Right atrium auricular region (tissue), 2 donors: ENCODE measurements around the gene NEMP2. TPM values are rescaled to one million over a fixed set of nuclear protein-coding genes. Genes with fewer than 3 reads are reported as not detected.

Source experiments
- DNase-seq: peaks from one replicate; pipeline ENCODE4 v3.0.0-alpha.2; 2019; ENCODE audit warnings: low spot score
- H3K27ac ChIP-seq, 2 donors: fragments of 200-600 bp; sonication (generic); 1 replicate in 1 of 2; 2 replicates in 1 of 2; pipeline ENCODE4 v1.5.1; 2016 to 2019
- H3K27me3 ChIP-seq, 2 donors: fragments of 200-600 bp; sonication (generic); one replicate each; pipeline versions ENCODE4 v1.5.1 to v1.6.0; 2017 to 2019
- H3K36me3 ChIP-seq: fragments of 200-600 bp; sonication (generic); one replicate; pipeline ENCODE4 v1.5.1; 2016
- H3K4me1 ChIP-seq, 2 donors: fragments of 200-600 bp; sonication (generic); one replicate each; pipeline versions ENCODE4 v1.5.1 to v1.6.0; 2017 to 2019
- H3K4me3 ChIP-seq, 2 donors: fragments of 200-600 bp; sonication (generic); 1 replicate in 1 of 2; 2 replicates in 1 of 2; pipeline ENCODE4 v1.5.1; 2017 to 2019; ENCODE audit warnings: mild to moderate bottlenecking in 1 of 2, moderate library complexity in 1 of 2
- H3K9me3 ChIP-seq, 2 donors: fragments of 200-600 bp; sonication (generic); one replicate each; pipeline ENCODE4 v1.5.1; 2019
- CTCF ChIP-seq, 2 donors: fragments of 200-600 bp; sonication (generic); IDR thresholded peaks; one replicate each; pipeline ENCODE4 v1.5.1; 2019; ENCODE audit warnings: antibody characterized with exemption in 2 of 2
- total RNA-seq, 2 donors: library from RNA; depleted of rRNA; stranded (reverse); fragments of >200 nt; gene quantifications; one replicate each; pipeline ENCODE4 v1.1.0, GENCODE V29; 2016

Gene NEMP2
- total RNA-seq, 2 donors from 2014 or later, result 2.7 to 3.3 TPM

GRCh38 chr2:190457256-190457655, 77.3 kb downstream of the NEMP2 start:
- peaks cover 0 to 13% of the 10 kb centered on the region in 2 donors for H3K4me1 ChIP-seq
- no peak for DNase-seq
- H3K27ac ChIP-seq, result no peak overlapping the region
- no peak overlapping the region for H3K4me3 ChIP-seq
- no peaks in the 10 kb centered on the region for H3K27me3 ChIP-seq
- H3K36me3 ChIP-seq, result no peaks in the 10 kb centered on the region
- no peaks in the 10 kb centered on the region for H3K9me3 ChIP-seq
- TF ChIP-seq CTCF (IDR thresholded peaks at IDR 0.05), result no peak

- no peaks in the 10 kb centered on the region for H3K27me3 ChIP-seq
- no peaks in the 10 kb centered on the region for H3K9me3 ChIP-seq
- no peak overlapping the region for H3K27ac ChIP-seq
- H3K4me3 ChIP-seq, result no peak overlapping the region
- DNase-seq, result no peak
- no peak for TF ChIP-seq CTCF (IDR thresholded peaks at IDR 0.05)
- no peaks in the 10 kb centered on the region for H3K36me3 ChIP-seq
- H3K4me1 ChIP-seq, result peaks cover 0 to 13% of the 10 kb centered on the region in 2 donors
These were observed 77.7 kb downstream of the NEMP2 start for GRCh38 chr2:190456833-190457232.

GRCh38 chr2:190455358-190456095, 79.0 kb downstream of the NEMP2 start:
- Histone ChIP-seq H3K27me3 (no peaks in the 10 kb centered on the region), H3K4me1 (peaks cover 0 to 12% of the 10 kb centered on the region in 2 donors), H3K4me3 (no peak overlapping the region), H3K27ac (no peak overlapping the region), H3K36me3 (no peaks in the 10 kb centered on the region), H3K9me3 (no peaks in the 10 kb centered on the region)
- no peak for DNase-seq
- TF ChIP-seq CTCF (IDR thresholded peaks at IDR 0.05), result no peak

GRCh38 chr2:190454795-190455194, 79.7 kb downstream of the NEMP2 start:
- no peak for DNase-seq
- no peak for TF ChIP-seq CTCF (IDR thresholded peaks at IDR 0.05)
- no peaks in the 10 kb centered on the region for H3K36me3 ChIP-seq
- H3K4me3 ChIP-seq, result no peak overlapping the region
- no peak overlapping the region for H3K27ac ChIP-seq
- no peaks in the 10 kb centered on the region for H3K9me3 ChIP-seq
- peaks cover 0 to 5% of the 10 kb centered on the region in 2 donors for H3K4me1 ChIP-seq
- no peaks in the 10 kb centered on the region for H3K27me3 ChIP-seq

Other genes starting within 250 kb of the NEMP2 start
- gene HIBCH, start 214.9 kb downstream of the NEMP2 start, total RNA-seq, result 10 to 100 TPM; 11.9 to 17.6 TPM
- gene INPP1, start 191.1 kb downstream of the NEMP2 start, total RNA-seq, result 10 to 100 TPM; 18.6 to 25.9 TPM
- 10 to 100 TPM; 57.2 to 72.7 TPM for gene MFSD6, start 126.4 kb downstream of the NEMP2 start, total RNA-seq
- 10 to 100 TPM; 37.0 to 64.4 TPM for gene NAB1, start 114.4 kb upstream of the NEMP2 start, total RNA-seq